PC-3 (cell line): ENCODE measurements around the gene PLLP. TPM values are rescaled to one million over a fixed set of nuclear protein-coding genes. Genes with fewer than 3 reads are reported as not detected.

ENCODE experiments used
- ATAC-seq: fragments of 200-7000 bp; cut with Tn5 transposase; 2 replicates; pipeline ENCODE4 v1.9.1; 2020; ENCODE audit warnings: mild to moderate bottlenecking, moderate library complexity
- BruUV-seq: library from RNA; stranded (reverse); fragments of 400-500 nt; replicated peaks from 2 replicates; lab custom pipeline; 2021; lab: Mats Ljungman, UMichigan
- CTCF ChIA-PET: fragments of 300-600 bp; sonication (Branson Sonifier 250); formaldehyde crosslinking; loops from one replicate; lab custom pipeline; 2022; ENCODE audit warnings: antibody characterized with exemption; lab: Charles Lee
- POLR2A ChIA-PET: fragments of 300-600 bp; sonication (Branson Sonifier 250); formaldehyde crosslinking; loops from one replicate; lab custom pipeline; 2022; ENCODE audit warnings: antibody characterized with exemption; ENCODE audit not compliant: unreplicated experiment; lab: Charles Lee
- DNase-seq: peaks from one replicate; pipeline ENCODE4 v3.0.0-alpha.2; 2015
- H2AFZ ChIP-seq: fragments of 300-600 bp; sonication (generic); 2 replicates; pipeline ENCODE4 v1.6.0; 2016; ENCODE audit warnings: antibody characterized with exemption, low read length
- H3F3A ChIP-seq: fragments of 300-600 bp; sonication (generic); one replicate; pipeline ENCODE4 v1.6.0; 2017; ENCODE audit warnings: antibody characterized with exemption, low read length, control low read depth, mild to moderate bottlenecking; ENCODE audit not compliant: unreplicated experiment
- H3K27ac ChIP-seq: fragments of 300-600 bp; sonication (generic); 2 replicates; pipeline ENCODE4 v1.5.1; 2016; ENCODE audit warnings: mild to moderate bottlenecking, low read length
- H3K27me3 ChIP-seq: fragments of 300-600 bp; sonication (generic); 2 replicates; pipeline ENCODE4 v1.6.1; 2016; ENCODE audit warnings: low read length, mixed read lengths
- H3K36me3 ChIP-seq: fragments of 300-600 bp; sonication (generic); 2 replicates; pipeline ENCODE4 v1.6.1; 2016; ENCODE audit warnings: low read depth, mixed run types, low read length, mixed read lengths
- H3K4me1 ChIP-seq: fragments of 300-600 bp; sonication (generic); 2 replicates; pipeline ENCODE4 v1.5.1; 2016; ENCODE audit warnings: low read length; ENCODE audit not compliant: insufficient read depth
- H3K4me2 ChIP-seq: fragments of 300-600 bp; sonication (generic); 2 replicates; pipeline ENCODE4 v1.6.0; 2016; ENCODE audit warnings: low read length
- H3K4me3 ChIP-seq: fragments of 300-600 bp; sonication (generic); 2 replicates; pipeline ENCODE4 v1.5.1; 2016; ENCODE audit warnings: mild to moderate bottlenecking, low read length, mixed read lengths
- H3K79me2 ChIP-seq: fragments of 300-600 bp; sonication (generic); 2 replicates; pipeline ENCODE4 v1.6.1; 2017; ENCODE audit warnings: low read length, mixed read lengths
- H3K9ac ChIP-seq: fragments of 300-600 bp; sonication (generic); 2 replicates; pipeline ENCODE4 v1.6.0; 2016; ENCODE audit warnings: mild to moderate bottlenecking, low read length
- H3K9me2 ChIP-seq: fragments of 300-600 bp; sonication (generic); replicated peaks from 2 replicates; pipeline ENCODE4 v1.6.1; 2016; ENCODE audit warnings: mixed run types, low read length, mixed read lengths
- H3K9me3 ChIP-seq: fragments of 300-600 bp; sonication (generic); 2 replicates; pipeline ENCODE4 v1.6.1; 2016; ENCODE audit warnings: low read length, mixed read lengths
- H4K20me1 ChIP-seq: fragments of 300-600 bp; sonication (generic); 2 replicates; pipeline ENCODE4 v1.6.1; 2016; ENCODE audit warnings: low read length, mixed read lengths
- EZH2 ChIP-seq: fragments of 300-600 bp; sonication (generic); IDR thresholded peaks from one replicate; pipeline ENCODE4 v1.6.1; 2017; ENCODE audit warnings: antibody characterized with exemption, mild to moderate bottlenecking, low read length; ENCODE audit not compliant: unreplicated experiment
- EZH2phosphoT487 ChIP-seq: fragments of 300-600 bp; sonication (generic); IDR thresholded peaks from 2 replicates; pipeline ENCODE4 v1.6.1; 2018; ENCODE audit warnings: mild to moderate bottlenecking, antibody characterized with exemption, low read length, borderline replicate concordance
- intact Hi-C: fragments of 100-400 bp; cut with micrococcal nuclease; formaldehyde crosslinking; loops from 2 replicates; pipeline ENCODE4 v1.9.0; 2023
- total RNA-seq: library from RNA; depleted of rRNA; stranded (reverse); fragments of >200 nt; gene quantifications from 2 replicates; pipeline ENCODE4 v1.2.3, GENCODE V29; 2014
- TF ChIP-seq, protein P1 (sequence below): fragments of 300-600 bp; sonication (generic); conservative IDR thresholded peaks from 2 replicates; pipeline ENCODE4 v1.5.1; 2017; ENCODE audit warnings: antibody characterized with exemption, low read depth, mild to moderate bottlenecking, low read length

Gene PLLP
- total RNA-seq, 1 experiment from 2014 or later: 1.6 TPM

DNA sequence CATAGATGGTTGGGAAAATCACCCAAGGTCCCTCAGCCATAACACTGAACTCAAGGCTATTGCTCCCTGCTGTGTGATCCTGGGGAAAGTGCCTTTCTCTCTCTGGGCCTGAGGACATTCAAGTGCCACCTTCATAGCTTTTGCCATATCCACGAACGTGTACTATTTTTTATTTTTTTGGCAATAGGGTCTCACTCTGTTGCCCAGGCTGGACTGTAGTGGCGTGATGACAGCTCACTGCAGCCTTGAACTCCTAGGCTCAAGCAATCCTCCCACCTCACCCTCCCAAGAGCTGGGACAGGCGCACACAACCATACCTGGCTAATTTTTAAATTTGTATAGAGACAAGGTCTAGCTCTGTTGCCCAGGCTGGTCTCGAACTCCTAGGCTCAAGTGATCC is 10.6 kb downstream of the PLLP start:
- Histone ChIP-seq H3K9me3 (no peaks in the 10 kb centered on the region), H3K27ac (no peak overlapping the region), H3K9me2 (no peaks in the 10 kb centered on the region), H3K9ac (no peak overlapping the region), H3K4me3 (no peak overlapping the region), H3K36me3 (no peaks in the 10 kb centered on the region), H2AFZ (no peak overlapping the region), H4K20me1 (no peaks in the 10 kb centered on the region), H3K79me2 (no peaks in the 10 kb centered on the region), H3K4me2 (no peak overlapping the region), H3K4me1 (peaks cover 25% of the 10 kb centered on the region), H3K27me3 (no peaks in the 10 kb centered on the region), H3F3A (peaks cover 3% of the 10 kb centered on the region)
- ChIA-PET POLR2A (no interaction called here), CTCF (no interaction called here)
- DNase-seq (no peak), ATAC-seq (no peak)
- BruUV-seq: no TSS peak
- TF ChIP-seq EZH2phosphoT487 (no peak), EZH2 (no peak)
- TF ChIP-seq, protein P1, sequence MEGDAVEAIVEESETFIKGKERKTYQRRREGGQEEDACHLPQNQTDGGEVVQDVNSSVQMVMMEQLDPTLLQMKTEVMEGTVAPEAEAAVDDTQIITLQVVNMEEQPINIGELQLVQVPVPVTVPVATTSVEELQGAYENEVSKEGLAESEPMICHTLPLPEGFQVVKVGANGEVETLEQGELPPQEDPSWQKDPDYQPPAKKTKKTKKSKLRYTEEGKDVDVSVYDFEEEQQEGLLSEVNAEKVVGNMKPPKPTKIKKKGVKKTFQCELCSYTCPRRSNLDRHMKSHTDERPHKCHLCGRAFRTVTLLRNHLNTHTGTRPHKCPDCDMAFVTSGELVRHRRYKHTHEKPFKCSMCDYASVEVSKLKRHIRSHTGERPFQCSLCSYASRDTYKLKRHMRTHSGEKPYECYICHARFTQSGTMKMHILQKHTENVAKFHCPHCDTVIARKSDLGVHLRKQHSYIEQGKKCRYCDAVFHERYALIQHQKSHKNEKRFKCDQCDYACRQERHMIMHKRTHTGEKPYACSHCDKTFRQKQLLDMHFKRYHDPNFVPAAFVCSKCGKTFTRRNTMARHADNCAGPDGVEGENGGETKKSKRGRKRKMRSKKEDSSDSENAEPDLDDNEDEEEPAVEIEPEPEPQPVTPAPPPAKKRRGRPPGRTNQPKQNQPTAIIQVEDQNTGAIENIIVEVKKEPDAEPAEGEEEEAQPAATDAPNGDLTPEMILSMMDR: no peak
- intact Hi-C loops: no loop called here

DNA sequence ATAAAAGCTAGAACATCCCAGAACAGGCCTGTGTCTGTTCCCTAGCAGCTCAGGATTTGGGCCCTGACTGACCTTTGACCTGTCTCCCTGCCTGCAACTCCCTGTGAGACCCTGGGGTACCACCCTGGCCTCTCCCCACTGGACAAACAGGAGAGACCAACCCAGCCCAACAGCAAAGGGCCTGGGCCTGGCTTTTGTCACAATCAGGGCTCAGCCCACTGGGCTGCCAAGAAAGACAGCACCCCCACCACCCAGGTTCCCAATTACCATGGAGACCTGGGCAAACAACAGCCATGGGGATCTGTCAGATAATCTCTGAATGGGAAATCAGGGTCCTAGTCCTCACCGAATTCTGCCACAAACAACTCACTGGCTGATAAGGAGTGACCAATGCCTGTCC is 11.1 kb downstream of the PLLP start:
- Histone ChIP-seq H3K9me2 (no peaks in the 10 kb centered on the region), H3K4me1 (peaks cover 20% of the 10 kb centered on the region), H3K79me2 (no peaks in the 10 kb centered on the region), H3K4me2 (no peak overlapping the region), H3K9me3 (no peaks in the 10 kb centered on the region), H4K20me1 (no peaks in the 10 kb centered on the region), H3K9ac (no peak overlapping the region), H2AFZ (no peak overlapping the region), H3K36me3 (no peaks in the 10 kb centered on the region), H3K27me3 (no peaks in the 10 kb centered on the region), H3K4me3 (no peak overlapping the region), H3K27ac (no peak overlapping the region), H3F3A (peaks cover 3% of the 10 kb centered on the region)
- DNase-seq: no peak
- ChIA-PET CTCF (no interaction called here), POLR2A (no interaction called here)
- intact Hi-C loops: no loop called here
- TF ChIP-seq EZH2phosphoT487 (no peak), EZH2 (no peak)
- TF ChIP-seq, protein P1: no peak
- ATAC-seq: no peak
- BruUV-seq: no TSS peak

DNA sequence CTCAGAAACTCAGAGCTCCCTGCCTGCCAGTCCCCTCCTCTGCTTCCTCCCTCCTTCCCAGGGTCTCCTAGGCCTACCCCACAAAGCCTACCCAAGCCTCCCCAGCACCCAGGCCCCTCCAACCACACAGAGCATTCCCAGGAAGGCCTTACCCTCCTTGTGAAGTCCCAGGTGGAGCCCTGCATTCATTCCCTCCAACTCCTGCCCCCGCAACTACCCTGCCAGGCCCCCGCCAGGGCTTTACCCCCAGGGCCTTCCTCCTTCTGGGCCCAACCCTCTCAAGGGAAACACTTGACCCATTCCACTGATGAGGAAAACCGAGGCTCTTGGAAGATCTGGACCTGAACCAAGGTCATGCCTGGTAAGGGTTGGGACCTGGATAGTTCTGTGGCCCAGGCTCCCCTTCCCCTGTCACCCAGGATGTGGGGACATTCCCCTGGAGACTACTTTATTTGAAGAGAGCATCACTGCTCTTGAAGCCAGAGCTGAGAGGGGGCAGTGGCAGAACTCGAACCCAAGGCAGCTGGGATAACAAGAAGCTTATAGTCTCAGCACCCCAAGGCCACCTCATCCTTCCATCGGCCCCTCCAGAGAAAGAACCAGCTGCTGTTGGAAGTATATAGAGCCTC is 12.5 kb downstream of the PLLP start:
- Histone ChIP-seq H3K9ac (no peak overlapping the region), H3K4me2 (no peak overlapping the region), H3K9me2 (no peaks in the 10 kb centered on the region), H3K9me3 (no peaks in the 10 kb centered on the region), H3K79me2 (no peaks in the 10 kb centered on the region), H2AFZ (no peak overlapping the region), H3K27ac (no peak overlapping the region), H3K4me1 (peaks cover 7% of the 10 kb centered on the region), H3K4me3 (no peak overlapping the region), H3F3A (peaks cover 3% of the 10 kb centered on the region), H3K36me3 (no peaks in the 10 kb centered on the region), H3K27me3 (no peaks in the 10 kb centered on the region), H4K20me1 (no peaks in the 10 kb centered on the region)
- no peak for TF ChIP-seq EZH2phosphoT487
- TF ChIP-seq EZH2: no peak
- TF ChIP-seq, protein P1: no peak
- POLR2A ChIA-PET: no interaction called here
- intact Hi-C loops: no loop called here
- no peak for DNase-seq
- CTCF ChIA-PET: no interaction called here
- no peak for ATAC-seq
- no TSS peak for BruUV-seq
